Mesenchymal stem cell (in vitro differentiated cells and primary cell): ENCODE measurements around the gene DPEP3.
"Not testable (repeated sequence)": the region's sequence is repeated elsewhere in the genome, so short reads cannot be mapped to it uniquely, and the experiment has no call there.

ENCODE experiments used
- DNase-seq: peaks from one replicate; pipeline ENCODE4 v3.0.0-alpha.2; 2013
- H2AFZ ChIP-seq: one replicate; pipeline ENCODE4 v1.6.1; 2013; ENCODE audit warnings: low read depth, mild to moderate bottlenecking, control low read depth, inconsistent platforms, low read length, moderate library complexity
- H2AK5ac ChIP-seq: 2 replicates; pipeline ENCODE4 v1.6.1; 2013; ENCODE audit warnings: low read length, moderate library complexity, mild to moderate bottlenecking, inconsistent platforms; ENCODE audit not compliant: severe bottlenecking
- H2BK120ac ChIP-seq: one replicate; pipeline ENCODE4 v1.6.1; 2013; ENCODE audit warnings: low read depth, mild to moderate bottlenecking, inconsistent platforms, low read length, moderate library complexity
- H2BK12ac ChIP-seq, 2 experiments: one replicate each; pipeline ENCODE4 v1.6.1; 2013; ENCODE audit warnings: inconsistent platforms in 2 of 2, low read length in 2 of 2, mild to moderate bottlenecking in 2 of 2, moderate library complexity in 2 of 2, control low read depth in 1 of 2
- H2BK15ac ChIP-seq: one replicate; pipeline ENCODE4 v1.6.1; 2013; ENCODE audit warnings: mild to moderate bottlenecking, low read depth, inconsistent platforms; ENCODE audit not compliant: poor library complexity, severe bottlenecking
- H2BK5ac ChIP-seq: 2 replicates; pipeline ENCODE4 v1.6.1; 2013; ENCODE audit warnings: low read depth, mild to moderate bottlenecking, low read length, control low read depth, inconsistent platforms; ENCODE audit not compliant: poor library complexity, severe bottlenecking
- H3K14ac ChIP-seq, 2 experiments: one replicate each; pipeline ENCODE4 v1.6.1; 2013; ENCODE audit warnings: inconsistent platforms in 2 of 2, low read length in 2 of 2, control low read depth in 1 of 2, mild to moderate bottlenecking in 1 of 2, moderate library complexity in 1 of 2
- H3K18ac ChIP-seq, 2 experiments: one replicate each; pipeline ENCODE4 v1.6.1; 2013; ENCODE audit warnings: inconsistent platforms in 2 of 2, low read length in 2 of 2, control low read depth in 1 of 2, low read depth in 1 of 2, mild to moderate bottlenecking in 1 of 2
- H3K23ac ChIP-seq, 2 experiments: one replicate each; pipeline ENCODE4 v1.6.1; 2013; ENCODE audit warnings: inconsistent platforms in 2 of 2, low read length in 2 of 2, mild to moderate bottlenecking in 2 of 2, moderate library complexity in 2 of 2, control low read depth in 1 of 2
- H3K27ac ChIP-seq: 2 replicates; pipeline ENCODE4 v1.5.1; 2013; ENCODE audit warnings: mild to moderate bottlenecking, moderate library complexity, low read length, control low read depth, inconsistent platforms; ENCODE audit not compliant: poor library complexity, severe bottlenecking
- H3K27me3 ChIP-seq, 2 experiments: 2 replicates each; pipeline versions ENCODE4 v1.6.1 to v1.7.0; 2013; ENCODE audit warnings: low read length in 2 of 2, mild to moderate bottlenecking in 2 of 2, moderate library complexity in 2 of 2, control low read depth in 1 of 2, inconsistent platforms in 1 of 2; ENCODE audit not compliant: control insufficient read depth in 1 of 2, insufficient read depth in 1 of 2
- H3K36me3 ChIP-seq, 2 experiments: 2 replicates each; pipeline versions ENCODE4 v1.6.1 to v1.7.0; 2013; ENCODE audit warnings: low read length in 2 of 2, control low read depth in 1 of 2, inconsistent platforms in 1 of 2, low read depth in 1 of 2, mild to moderate bottlenecking in 1 of 2; ENCODE audit not compliant: insufficient read depth in 2 of 2, control insufficient read depth in 1 of 2
- H3K4ac ChIP-seq, 2 experiments: one replicate each; pipeline ENCODE4 v1.6.1; 2013; ENCODE audit warnings: inconsistent platforms in 2 of 2, low read length in 2 of 2, mild to moderate bottlenecking in 2 of 2, moderate library complexity in 2 of 2, control low read depth in 1 of 2, low read depth in 1 of 2
- H3K4me1 ChIP-seq: 2 replicates; pipeline ENCODE4 v1.6.1; 2013; ENCODE audit warnings: low read depth, low read length, control low read depth; ENCODE audit not compliant: control insufficient read depth, insufficient read depth
- H3K4me2 ChIP-seq: 2 replicates; pipeline ENCODE4 v1.6.1; 2013; ENCODE audit warnings: low read length, mild to moderate bottlenecking, inconsistent platforms; ENCODE audit not compliant: poor library complexity, severe bottlenecking
- H3K4me3 ChIP-seq, 2 experiments: 2 replicates each; pipeline versions ENCODE4 v1.5.1 to v1.7.0; 2013; ENCODE audit warnings: low read length in 2 of 2, mild to moderate bottlenecking in 2 of 2, control low read depth in 1 of 2, low read depth in 1 of 2; ENCODE audit not compliant: insufficient read depth in 1 of 2
- H3K79me1 ChIP-seq: replicated peaks from 2 replicates; pipeline ENCODE4 v1.6.1; 2013; ENCODE audit warnings: mild to moderate bottlenecking, control low read depth, low read length, inconsistent platforms; ENCODE audit not compliant: poor library complexity, severe bottlenecking
- H3K9ac ChIP-seq: 2 replicates; pipeline ENCODE4 v1.7.0; 2013; ENCODE audit warnings: mild to moderate bottlenecking, low read length, moderate library complexity
- H3K9me3 ChIP-seq: 2 replicates; pipeline ENCODE4 v1.7.0; 2013; ENCODE audit warnings: mild to moderate bottlenecking, low read length; ENCODE audit not compliant: control insufficient read depth
- H4K8ac ChIP-seq: one replicate; pipeline ENCODE4 v1.6.1; 2013; ENCODE audit warnings: inconsistent platforms, mild to moderate bottlenecking, low read length, moderate library complexity
- H4K91ac ChIP-seq: one replicate; pipeline ENCODE4 v1.6.1; 2013; ENCODE audit warnings: mild to moderate bottlenecking, low read length, inconsistent platforms
- WGBS: methylation state at CpG from one replicate; pipeline ENCODE4 v1.1.7; 2013; ENCODE audit warnings: mixed read lengths; 5-methylcytosine and 5-hydroxymethylcytosine counted together

The DPEP3 gene

DNA sequence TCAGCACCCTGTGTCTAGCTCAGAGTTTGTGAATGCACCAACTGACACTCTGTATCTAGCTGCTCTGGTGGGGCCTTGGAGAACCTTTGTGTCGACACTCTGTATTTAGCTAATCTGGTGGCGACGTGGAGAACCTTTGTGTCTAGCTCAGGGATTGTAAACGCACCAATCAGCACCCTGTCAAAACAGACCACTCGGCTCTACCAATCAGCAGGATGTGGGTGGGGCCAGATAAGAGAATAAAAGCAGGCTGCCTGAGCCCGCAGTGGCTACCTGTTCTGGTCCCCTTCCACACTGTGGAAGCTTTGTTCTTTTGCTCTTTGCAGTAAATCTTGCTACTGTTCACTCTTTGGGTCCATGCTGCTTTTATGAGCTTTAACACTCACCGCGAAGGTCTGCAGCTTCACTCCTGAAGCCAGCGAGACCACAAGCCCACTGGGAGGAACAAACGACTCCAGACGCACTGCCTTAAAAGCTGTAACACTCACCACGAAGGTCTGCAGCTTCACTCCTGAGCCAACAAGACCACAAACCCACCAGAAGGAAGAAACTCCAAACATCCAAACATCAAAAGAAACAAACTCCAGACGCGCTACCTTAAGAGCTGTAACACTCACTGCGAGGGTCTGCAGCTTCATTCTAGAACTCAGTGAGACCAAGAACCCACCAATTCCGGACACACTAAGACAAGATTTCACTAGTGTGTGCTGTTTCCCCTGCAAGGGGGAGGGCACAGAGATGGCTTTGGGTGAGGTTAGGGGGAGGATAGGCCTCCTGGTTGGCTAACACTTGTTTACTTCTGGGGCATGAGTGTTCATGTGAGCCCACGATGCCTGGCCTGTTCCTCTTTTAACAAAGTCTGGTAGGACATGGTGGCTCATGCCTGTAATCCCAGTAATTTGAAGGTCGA lies 18.7 kb upstream of the DPEP3 start, which contains the start of gene DPEP2:
Gene DPEP2, minus strand, starts transcription at position 706 of the 910 bp plus-strand sequence. CDS start 6,272 bp downstream, outside the sequence.
- not testable (repeated sequence) for H2BK5ac ChIP-seq, H3K36me3 ChIP-seq, H3K27ac ChIP-seq, H3K4ac ChIP-seq, H2BK12ac ChIP-seq, H3K79me1 ChIP-seq, H2AFZ ChIP-seq, H3K9me3 ChIP-seq, H3K23ac ChIP-seq, H2BK15ac ChIP-seq, H3K27me3 ChIP-seq, H3K14ac ChIP-seq, H3K4me2 ChIP-seq, H2BK120ac ChIP-seq, H3K4me3 ChIP-seq, H3K4me1 ChIP-seq, H3K9ac ChIP-seq, H2AK5ac ChIP-seq
- Histone ChIP-seq H4K8ac (peak within 1 kb of the TSS; percentile 72), H4K91ac (peak within 1 kb of the TSS; percentile 27), H3K18ac (peak within 1 kb of the TSS in 1 of 2 experiments; percentile 43)
- WGBS: 86% methylated on average over 17 of the region's 18 CpGs
- peak; percentile 18 for DNase-seq

DNA sequence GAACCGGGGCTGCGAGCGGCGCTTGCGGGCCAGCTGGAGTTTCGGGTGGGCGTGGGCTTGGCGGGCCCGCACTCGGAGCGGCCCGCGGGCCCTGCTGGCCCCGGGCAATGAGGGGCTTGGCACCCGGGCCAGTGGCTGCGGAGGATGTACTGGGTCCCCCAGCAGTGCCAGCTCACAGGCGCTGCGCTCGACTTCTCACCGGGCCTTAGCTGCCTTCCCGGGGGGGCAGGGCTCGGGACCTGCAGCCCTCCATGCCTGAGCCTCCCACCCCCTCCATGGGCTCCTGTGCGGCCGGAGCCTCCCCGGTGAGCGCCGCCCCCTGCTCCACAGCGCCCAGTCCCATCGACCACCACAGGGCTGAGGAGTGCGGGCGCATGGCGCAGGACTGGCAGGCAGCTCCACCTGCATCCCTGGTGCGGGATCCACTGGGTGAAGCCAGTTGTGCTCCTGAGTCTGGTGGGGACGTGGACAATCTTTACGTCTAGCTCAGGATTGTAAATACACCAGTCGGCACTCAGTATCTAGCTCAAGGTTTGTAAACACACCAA lies 18.0 kb upstream of the DPEP3 start:
- 96% methylated on average over 28 of the region's 36 CpGs for WGBS
- not testable (repeated sequence) for H3K4me3 ChIP-seq, H3K4ac ChIP-seq, H3K18ac ChIP-seq, H3K9me3 ChIP-seq, H2AK5ac ChIP-seq, H3K23ac ChIP-seq, H3K36me3 ChIP-seq, H3K14ac ChIP-seq, H3K4me2 ChIP-seq, H4K8ac ChIP-seq, H3K79me1 ChIP-seq, H3K27ac ChIP-seq, H2BK5ac ChIP-seq, H2BK12ac ChIP-seq, H3K4me1 ChIP-seq, H2BK15ac ChIP-seq, DNase-seq, H3K9ac ChIP-seq, H2BK120ac ChIP-seq, H2AFZ ChIP-seq, H3K27me3 ChIP-seq
- peak overlapping the region; percentile 27 for H4K91ac ChIP-seq

DNA sequence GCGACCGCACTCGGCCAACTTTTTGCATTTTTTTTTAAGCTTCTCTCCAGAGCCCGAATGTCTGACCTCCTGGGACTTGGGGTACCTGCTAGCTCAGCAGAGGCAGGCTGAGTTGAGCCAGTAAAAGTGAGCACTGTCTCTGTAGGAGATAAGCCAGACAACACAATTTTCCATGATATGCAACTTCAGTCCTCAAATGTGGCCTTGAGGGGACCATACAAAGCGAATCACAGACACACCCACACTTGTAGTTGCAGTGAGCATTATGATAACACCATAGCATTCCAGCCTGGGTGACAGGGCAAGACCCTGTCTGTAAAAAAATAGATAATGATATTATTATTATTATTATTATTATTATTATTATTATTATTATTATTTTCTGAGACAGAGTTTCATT lies 16.4 kb upstream of the DPEP3 start:
- Histone ChIP-seq H3K27me3 (peaks cover 4 to 9% of the 10 kb centered on the region in 2 experiments), H2BK15ac (no peak overlapping the region), H3K9me3 (no peaks in the 10 kb centered on the region), H2BK12ac (no peak overlapping the region), H3K79me1 (no peaks in the 10 kb centered on the region), H3K14ac (no peak overlapping the region), H4K91ac (no peak overlapping the region), H3K27ac (no peak overlapping the region), H4K8ac (no peak overlapping the region), H3K18ac (no peak overlapping the region), H3K4ac (no peak overlapping the region), H3K4me3 (no peak overlapping the region), H3K23ac (no peak overlapping the region), H3K9ac (no peak overlapping the region), H3K4me1 (peaks cover 7% of the 10 kb centered on the region), H2BK120ac (no peak overlapping the region), H3K4me2 (no peak overlapping the region), H2AFZ (no peak overlapping the region), H2BK5ac (no peak overlapping the region), H2AK5ac (no peak overlapping the region), H3K36me3 (no peaks in the 10 kb centered on the region)
- DNase-seq: no peak
- 96% methylated on average over 5 of the region's 5 CpGs for WGBS

DNA sequence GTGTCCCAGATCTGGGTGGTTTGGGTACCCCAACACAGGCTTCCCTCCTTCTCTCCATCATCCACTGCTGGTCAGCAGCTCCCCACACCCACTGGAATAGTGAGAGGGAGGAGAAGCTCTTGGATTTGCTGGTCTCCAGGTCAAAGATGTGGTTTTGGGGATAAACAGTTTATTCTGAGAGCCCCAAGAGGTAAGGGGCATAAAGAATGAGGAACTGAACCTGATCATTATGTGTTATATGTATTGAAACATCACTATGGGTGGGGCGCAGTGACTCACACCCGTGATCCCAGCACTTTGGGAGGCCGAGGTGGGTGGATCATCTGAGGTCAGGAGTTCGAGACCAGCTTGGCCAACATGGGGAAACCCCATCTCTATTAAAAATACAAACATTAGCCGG lies 15.1 kb upstream of the DPEP3 start:
- no peak overlapping the region for H2BK120ac ChIP-seq
- no peak for DNase-seq
- no peak overlapping the region for H2BK12ac ChIP-seq
- no peak overlapping the region for H3K4me3 ChIP-seq
- no peaks in the 10 kb centered on the region for H3K36me3 ChIP-seq
- H2BK5ac ChIP-seq: no peak overlapping the region
- H3K9ac ChIP-seq: no peak overlapping the region
- peaks cover 7% of the 10 kb centered on the region for H3K4me1 ChIP-seq
- 80% methylated on average over 5 of the region's 5 CpGs for WGBS
- H3K4me2 ChIP-seq: no peak overlapping the region
- no peak overlapping the region for H3K4ac ChIP-seq
- H3K14ac ChIP-seq: no peak overlapping the region
- no peak overlapping the region for H2AK5ac ChIP-seq
- no peak overlapping the region for H3K23ac ChIP-seq
- H3K27ac ChIP-seq: no peak overlapping the region
- H4K91ac ChIP-seq: no peak overlapping the region
- H2BK15ac ChIP-seq: no peak overlapping the region
- H4K8ac ChIP-seq: no peak overlapping the region
- no peak overlapping the region for H2AFZ ChIP-seq
- H3K79me1 ChIP-seq: no peaks in the 10 kb centered on the region
- H3K27me3 ChIP-seq: peaks cover 4 to 9% of the 10 kb centered on the region in 2 experiments
- H3K18ac ChIP-seq: no peak overlapping the region
- H3K9me3 ChIP-seq: no peaks in the 10 kb centered on the region
